ENCODE data around the gene FARS2. TPM values are rescaled to one million over a fixed set of nuclear protein-coding genes. Genes with fewer than 3 reads are reported as not detected.
A peak's percentile ranks its signal among the peaks of the same experiment; 100 is the strongest.

FARS2 gene
- total and polyA plus RNA-seq, 5 donors from 2014 or later: 26.9 to 39.7 (median 34.9) TPM

- peak overlapping the region in 2 of 3 donors; percentile 9 to 76 for H3K27ac Mint-ChIP-seq
- no peak overlapping the region for H3K4me3 ChIP-seq (ENCODE audit: low read depth, low read length)
Observed at GRCh38 chr6:5314191-5314865, 53.0 kb downstream of the FARS2 start.

GRCh38 chr6:5315881-5316280 lies 54.6 kb downstream of the FARS2 start:
- Mint-ChIP-seq H3K27ac (no peak overlapping the region), H3K36me3 (peaks cover 7% of the 10 kb centered on the region), H3K4me3 (no peak overlapping the region), H3K27me3 (no peaks in the 10 kb centered on the region), H3K4me1 (peaks cover 10 to 42% (median 29%) of the 10 kb centered on the region in 4 donors), H3K9me3 (peaks cover 0 to 1% (median 0%) of the 10 kb centered on the region in 7 donors)
- Histone ChIP-seq H3K36me3 (ENCODE audit: control insufficient read depth, insufficient read depth, low read length) (peaks cover 4% of the 10 kb centered on the region), H3K4me3 (ENCODE audit: low read depth, low read length) (no peak overlapping the region), H3K27ac (ENCODE audit: insufficient read depth, low read length, poor library complexity, severe bottlenecking) (no peak overlapping the region), H3K4me1 (ENCODE audit: control insufficient read depth, insufficient read depth, low read length, poor library complexity, severe bottlenecking) (no peaks in the 10 kb centered on the region), H3K27me3 (ENCODE audit: control insufficient read depth, insufficient read depth, low read length) (no peaks in the 10 kb centered on the region), H3K9me3 (ENCODE audit: control insufficient read depth in 2 of 2, low read length in 2 of 2) (no peaks in the 10 kb centered on the region)
- ATAC-seq (ENCODE audit: low read depth in 2 of 2) (no peak), DNase-seq (no peak)

More at GRCh38 chr6:5314191-5314865, 53.0 kb downstream of the FARS2 start:
- ATAC-seq (ENCODE audit: low read depth in 2 of 2): no peak
- no peak overlapping the region for H3K27ac ChIP-seq (ENCODE audit: insufficient read depth, low read length, poor library complexity, severe bottlenecking)
- no peaks in the 10 kb centered on the region for H3K4me1 ChIP-seq (ENCODE audit: control insufficient read depth, insufficient read depth, low read length, poor library complexity, severe bottlenecking)
- Mint-ChIP-seq H3K4me3 (no peak overlapping the region), H3K4me1 (peaks cover under 1 to 29% (median 23%) of the 10 kb centered on the region in 4 donors), H3K36me3 (peaks cover 15% of the 10 kb centered on the region), H3K9me3 (no peaks in the 10 kb centered on the region), H3K27me3 (no peaks in the 10 kb centered on the region)
- no peak for DNase-seq
- no peaks in the 10 kb centered on the region for H3K36me3 ChIP-seq (ENCODE audit: control insufficient read depth, insufficient read depth, low read length)
- no peaks in the 10 kb centered on the region for H3K27me3 ChIP-seq (ENCODE audit: control insufficient read depth, insufficient read depth, low read length)
- no peaks in the 10 kb centered on the region for H3K9me3 ChIP-seq (ENCODE audit: control insufficient read depth in 2 of 2, low read length in 2 of 2)

GRCh38 chr6:5316951-5317350 lies 55.6 kb downstream of the FARS2 start:
- Histone ChIP-seq H3K9me3 (ENCODE audit: control insufficient read depth in 2 of 2, low read length in 2 of 2) (no peaks in the 10 kb centered on the region), H3K36me3 (ENCODE audit: control insufficient read depth, insufficient read depth, low read length) (peaks cover 4% of the 10 kb centered on the region), H3K4me3 (ENCODE audit: low read depth, low read length) (no peak overlapping the region), H3K27ac (ENCODE audit: insufficient read depth, low read length, poor library complexity, severe bottlenecking) (no peak overlapping the region), H3K4me1 (ENCODE audit: control insufficient read depth, insufficient read depth, low read length, poor library complexity, severe bottlenecking) (no peaks in the 10 kb centered on the region), H3K27me3 (ENCODE audit: control insufficient read depth, insufficient read depth, low read length) (no peaks in the 10 kb centered on the region)
- no peak for DNase-seq
- no peak overlapping the region for H3K4me3 Mint-ChIP-seq
- H3K36me3 Mint-ChIP-seq: peaks cover 9% of the 10 kb centered on the region
- no peaks in the 10 kb centered on the region for H3K27me3 Mint-ChIP-seq
- ATAC-seq (ENCODE audit: low read depth in 2 of 2): no peak
- H3K4me1 Mint-ChIP-seq: peaks cover 10 to 48% (median 32%) of the 10 kb centered on the region in 4 donors
- H3K9me3 Mint-ChIP-seq: peaks cover 0 to 1% (median 0%) of the 10 kb centered on the region in 7 donors
- no peak overlapping the region for H3K27ac Mint-ChIP-seq

GRCh38 chr6:5318617-5319272 lies 57.4 kb downstream of the FARS2 start:
- DNase-seq (no peak), ATAC-seq (ENCODE audit: low read depth in 2 of 2) (no peak)
- Histone ChIP-seq H3K4me3 (ENCODE audit: low read depth, low read length) (no peak overlapping the region), H3K36me3 (ENCODE audit: control insufficient read depth, insufficient read depth, low read length) (peaks cover 4% of the 10 kb centered on the region), H3K9me3 (ENCODE audit: control insufficient read depth in 2 of 2, low read length in 2 of 2) (no peaks in the 10 kb centered on the region), H3K4me1 (ENCODE audit: control insufficient read depth, insufficient read depth, low read length, poor library complexity, severe bottlenecking) (no peaks in the 10 kb centered on the region), H3K27ac (ENCODE audit: insufficient read depth, low read length, poor library complexity, severe bottlenecking) (no peak overlapping the region), H3K27me3 (ENCODE audit: control insufficient read depth, insufficient read depth, low read length) (no peaks in the 10 kb centered on the region)
- H3K27me3 Mint-ChIP-seq: no peaks in the 10 kb centered on the region
- no peak overlapping the region for H3K27ac Mint-ChIP-seq
- H3K4me1 Mint-ChIP-seq: peaks cover 10 to 40% (median 25%) of the 10 kb centered on the region in 4 donors
- H3K9me3 Mint-ChIP-seq: peaks cover 0 to 1% (median 0%) of the 10 kb centered on the region in 7 donors
- H3K36me3 Mint-ChIP-seq: peaks cover 14% of the 10 kb centered on the region
- H3K4me3 Mint-ChIP-seq: no peak overlapping the region

GRCh38 chr6:5323979-5324378 lies 62.7 kb downstream of the FARS2 start:
- no peak overlapping the region for H3K4me3 Mint-ChIP-seq
- no peak for ATAC-seq (ENCODE audit: low read depth in 2 of 2)

GRCh38 chr6:5325173-5325572 lies 63.9 kb downstream of the FARS2 start:
- Mint-ChIP-seq H3K4me1 (peaks cover 4 to 26% (median 17%) of the 10 kb centered on the region in 4 donors), H3K36me3 (peaks cover 26% of the 10 kb centered on the region), H3K27ac (no peak overlapping the region), H3K4me3 (no peak overlapping the region), H3K9me3 (peaks cover 0 to 1% (median 0%) of the 10 kb centered on the region in 7 donors), H3K27me3 (no peaks in the 10 kb centered on the region)
- H3K27ac ChIP-seq (ENCODE audit: insufficient read depth, low read length, poor library complexity, severe bottlenecking): no peak overlapping the region
- no peaks in the 10 kb centered on the region for H3K4me1 ChIP-seq (ENCODE audit: control insufficient read depth, insufficient read depth, low read length, poor library complexity, severe bottlenecking)
- peaks cover 4% of the 10 kb centered on the region for H3K36me3 ChIP-seq (ENCODE audit: control insufficient read depth, insufficient read depth, low read length)
- H3K27me3 ChIP-seq (ENCODE audit: control insufficient read depth, insufficient read depth, low read length): no peaks in the 10 kb centered on the region
- no peaks in the 10 kb centered on the region for H3K9me3 ChIP-seq (ENCODE audit: control insufficient read depth in 2 of 2, low read length in 2 of 2)
- DNase-seq: peak in 1 of 3 donors; percentile 17
- no peak for ATAC-seq (ENCODE audit: low read depth in 2 of 2)
- no peak overlapping the region for H3K4me3 ChIP-seq (ENCODE audit: low read depth, low read length)

More at GRCh38 chr6:5323979-5324378, 62.7 kb downstream of the FARS2 start:
- Mint-ChIP-seq H3K27ac (no peak overlapping the region), H3K9me3 (peaks cover 0 to 1% (median 0%) of the 10 kb centered on the region in 7 donors), H3K36me3 (peaks cover 26% of the 10 kb centered on the region), H3K27me3 (no peaks in the 10 kb centered on the region), H3K4me1 (peaks cover 10 to 27% (median 24%) of the 10 kb centered on the region in 4 donors)
- H3K4me1 ChIP-seq (ENCODE audit: control insufficient read depth, insufficient read depth, low read length, poor library complexity, severe bottlenecking): no peaks in the 10 kb centered on the region
- peaks cover 7% of the 10 kb centered on the region for H3K36me3 ChIP-seq (ENCODE audit: control insufficient read depth, insufficient read depth, low read length)
- no peaks in the 10 kb centered on the region for H3K9me3 ChIP-seq (ENCODE audit: control insufficient read depth in 2 of 2, low read length in 2 of 2)
- H3K4me3 ChIP-seq (ENCODE audit: low read depth, low read length): no peak overlapping the region
- H3K27ac ChIP-seq (ENCODE audit: insufficient read depth, low read length, poor library complexity, severe bottlenecking): no peak overlapping the region
- DNase-seq: no peak
- no peaks in the 10 kb centered on the region for H3K27me3 ChIP-seq (ENCODE audit: control insufficient read depth, insufficient read depth, low read length)

GRCh38 chr6:5326022-5326641 lies 64.8 kb downstream of the FARS2 start:
- Histone ChIP-seq H3K36me3 (ENCODE audit: control insufficient read depth, insufficient read depth, low read length) (peaks cover 3% of the 10 kb centered on the region), H3K4me3 (ENCODE audit: low read depth, low read length) (no peak overlapping the region), H3K9me3 (ENCODE audit: control insufficient read depth in 2 of 2, low read length in 2 of 2) (no peaks in the 10 kb centered on the region), H3K27me3 (ENCODE audit: control insufficient read depth, insufficient read depth, low read length) (no peaks in the 10 kb centered on the region), H3K4me1 (ENCODE audit: control insufficient read depth, insufficient read depth, low read length, poor library complexity, severe bottlenecking) (no peaks in the 10 kb centered on the region), H3K27ac (ENCODE audit: insufficient read depth, low read length, poor library complexity, severe bottlenecking) (no peak overlapping the region)
- no peak for DNase-seq
- Mint-ChIP-seq H3K36me3 (peaks cover 24% of the 10 kb centered on the region), H3K4me3 (no peak overlapping the region), H3K27ac (no peak overlapping the region), H3K9me3 (peaks cover 0 to 1% (median 0%) of the 10 kb centered on the region in 7 donors), H3K27me3 (no peaks in the 10 kb centered on the region), H3K4me1 (peaks cover 0 to 28% (median 9%) of the 10 kb centered on the region in 4 donors)
- ATAC-seq (ENCODE audit: low read depth in 2 of 2): no peak
